Mucosa of stomach (tissue), 1 donor: ENCODE measurements around the gene ATP6V1G2.
A peak's percentile ranks its signal among the peaks of the same experiment; 100 is the strongest.
"Not testable (repeated sequence)": the region's sequence is repeated elsewhere in the genome, so short reads cannot be mapped to it uniquely, and the experiment has no call there.

Experiments used
- H3K27me3 ChIP-seq: one replicate; pipeline ENCODE4 v1.7.0; 2013; ENCODE audit warnings: mild to moderate bottlenecking, low read length; ENCODE audit not compliant: control insufficient read depth, insufficient read depth
- H3K36me3 ChIP-seq: one replicate; pipeline ENCODE4 v1.7.0; 2013; ENCODE audit warnings: low read length; ENCODE audit not compliant: control insufficient read depth, insufficient read depth
- H3K4me1 ChIP-seq: one replicate; pipeline ENCODE4 v1.7.0; 2013; ENCODE audit warnings: mild to moderate bottlenecking, low read length; ENCODE audit not compliant: control insufficient read depth, insufficient read depth
- H3K4me3 ChIP-seq: one replicate; pipeline ENCODE4 v1.7.0; 2013; ENCODE audit warnings: low read length
- H3K9ac ChIP-seq: one replicate; pipeline ENCODE4 v1.7.0; 2013; ENCODE audit warnings: mild to moderate bottlenecking, low read length, moderate library complexity
- H3K9me3 ChIP-seq: one replicate; pipeline ENCODE4 v1.7.0; 2013; ENCODE audit warnings: mild to moderate bottlenecking, low read length, moderate library complexity; ENCODE audit not compliant: control insufficient read depth
- donor health status: Pancreatic carcinoma.

Gene ATP6V1G2

GRCh38 chr6:31557443-31558317 is 11.3 kb upstream of the ATP6V1G2 start:
- Histone ChIP-seq H3K36me3 (no peaks in the 10 kb centered on the region), H3K9me3 (no peaks in the 10 kb centered on the region), H3K9ac (peak overlapping the region; percentile 15), H3K4me3 (no peak overlapping the region), H3K4me1 (no peaks in the 10 kb centered on the region), H3K27me3 (no peaks in the 10 kb centered on the region)

- Histone ChIP-seq H3K4me3 (no peak overlapping the region), H3K4me1 (no peaks in the 10 kb centered on the region), H3K9me3 (no peaks in the 10 kb centered on the region), H3K9ac (no peak overlapping the region), H3K27me3 (no peaks in the 10 kb centered on the region), H3K36me3 (no peaks in the 10 kb centered on the region)
These were observed 9.9 kb upstream of the ATP6V1G2 start for GRCh38 chr6:31556307-31556706.

GRCh38 chr6:31551371-31551770 is 5.0 kb upstream of the ATP6V1G2 start:
- H3K36me3 ChIP-seq, H3K4me3 ChIP-seq, H3K9me3 ChIP-seq, H3K27me3 ChIP-seq, H3K9ac ChIP-seq: not testable (repeated sequence)
- peaks cover 13% of the 10 kb centered on the region for H3K4me1 ChIP-seq

- Histone ChIP-seq H3K4me3 (peak overlapping the region; percentile 20), H3K9me3 (no peaks in the 10 kb centered on the region), H3K27me3 (no peaks in the 10 kb centered on the region), H3K4me1 (peaks cover 15% of the 10 kb centered on the region), H3K36me3 (no peaks in the 10 kb centered on the region), H3K9ac (peak overlapping the region; percentile 91)
These were observed 2.1 kb upstream of the ATP6V1G2 start for GRCh38 chr6:31548544-31548873.

GRCh38 chr6:31547727-31548543 is 1.5 kb upstream of the ATP6V1G2 start:
- peak overlapping the region; percentile 20 for H3K4me3 ChIP-seq

GRCh38 chr6:31546958-31547726 is 734 bp upstream of the ATP6V1G2 start, which contains the start of gene NFKBIL1:
NFKBIL1 (plus strand) TSS chr6:31547608; CDS start chr6:31547695, 87 bp downstream.
- Histone ChIP-seq H3K9me3 (no peaks in the 10 kb centered on the region), H3K36me3 (no peaks in the 10 kb centered on the region), H3K4me1 (peaks cover 21% of the 10 kb centered on the region), H3K4me3 (peak within 1 kb of the TSS; percentile 20), H3K27me3 (no peaks in the 10 kb centered on the region), H3K9ac (peak within 1 kb of the TSS; percentile 91)

More at GRCh38 chr6:31547727-31548543, 1.5 kb upstream of the ATP6V1G2 start:
- peak overlapping the region; percentile 91 for H3K9ac ChIP-seq
- no peaks in the 10 kb centered on the region for H3K9me3 ChIP-seq
- no peaks in the 10 kb centered on the region for H3K27me3 ChIP-seq
- no peaks in the 10 kb centered on the region for H3K36me3 ChIP-seq
- H3K4me1 ChIP-seq: peaks cover 18% of the 10 kb centered on the region

GRCh38 chr6:31545291-31545690 is 1.1 kb downstream of the ATP6V1G2 start:
- H3K9ac ChIP-seq: no peak overlapping the region
- no peaks in the 10 kb centered on the region for H3K27me3 ChIP-seq
- H3K4me3 ChIP-seq: no peak overlapping the region
- no peaks in the 10 kb centered on the region for H3K36me3 ChIP-seq
- H3K4me1 ChIP-seq: peaks cover 24% of the 10 kb centered on the region
- H3K9me3 ChIP-seq: no peaks in the 10 kb centered on the region

- Histone ChIP-seq H3K4me1 (peaks cover 30% of the 10 kb centered on the region), H3K9me3 (no peaks in the 10 kb centered on the region), H3K4me3 (no peak overlapping the region), H3K27me3 (no peaks in the 10 kb centered on the region), H3K9ac (no peak overlapping the region), H3K36me3 (no peaks in the 10 kb centered on the region)
These were observed 1.7 kb downstream of the ATP6V1G2 start for GRCh38 chr6:31544676-31545075.

- Histone ChIP-seq H3K4me3 (no peak overlapping the region), H3K9ac (no peak overlapping the region), H3K4me1 (peaks cover 39% of the 10 kb centered on the region), H3K9me3 (no peaks in the 10 kb centered on the region), H3K27me3 (no peaks in the 10 kb centered on the region), H3K36me3 (no peaks in the 10 kb centered on the region)
These were observed 2.8 kb downstream of the ATP6V1G2 start for GRCh38 chr6:31543639-31544038.

- Histone ChIP-seq H3K36me3 (no peaks in the 10 kb centered on the region), H3K4me3 (peak within 1 kb of the TSS; percentile 96), H3K9me3 (no peaks in the 10 kb centered on the region), H3K9ac (peak within 1 kb of the TSS; percentile 90), H3K27me3 (no peaks in the 10 kb centered on the region), H3K4me1 (peaks cover 34% of the 10 kb centered on the region)
These were observed 4.5 kb downstream of the ATP6V1G2 start, which contains the start of gene DDX39B for GRCh38 chr6:31541658-31542521. DDX39B (minus strand) TSS chr6:31542003; CDS start chr6:31540532, 1,471 bp downstream.

- Histone ChIP-seq H3K36me3 (peaks cover 2% of the 10 kb centered on the region), H3K27me3 (no peaks in the 10 kb centered on the region), H3K4me1 (peaks cover 30% of the 10 kb centered on the region)
These were observed 5.2 kb downstream of the ATP6V1G2 start for GRCh38 chr6:31541059-31541657.

More at GRCh38 chr6:31541059-31541657, 5.2 kb downstream of the ATP6V1G2 start:
- H3K9ac ChIP-seq: peak overlapping the region; percentile 90
- peak overlapping the region; percentile 96 for H3K4me3 ChIP-seq
- H3K9me3 ChIP-seq: no peaks in the 10 kb centered on the region
